Activated T-helper 1 cell treated with anti-CD3 and anti-CD28 coated beads, Interleukin-12 subunit alpha, Interleukin-12 subunit beta, Interleukin-2, Interleukin-4 antibody, amounts not matched to agents 30 ng/mL and 10 ng/mL and 1 ng/mL, durations not matched to agents 14 hours and 24 hours and 36 hours (primary cell): Measurements from ENCODE around the gene UMAD1. TPM values are rescaled to one million over a fixed set of nuclear protein-coding genes. Genes with fewer than 3 reads are reported as not detected.

Experiments used
- DNase-seq: peaks from one replicate; pipeline ENCODE4 v3.0.0; 2021; ENCODE audit warnings: low spot score
- H3K27ac Mint-ChIP-seq: one replicate; pipeline ENCODE4 v1.8.0; 2021; ENCODE audit warnings: mild to moderate bottlenecking, mixed read lengths
- H3K27me3 Mint-ChIP-seq: one replicate; pipeline ENCODE4 v1.8.0; 2022; ENCODE audit warnings: mild to moderate bottlenecking, moderate library complexity, mixed read lengths; ENCODE audit not compliant: insufficient read depth
- H3K36me3 Mint-ChIP-seq: one replicate; pipeline ENCODE4 v1.8.0; 2021; ENCODE audit warnings: low read depth, mixed read lengths
- H3K4me1 Mint-ChIP-seq: one replicate; pipeline ENCODE4 v1.8.0; 2021; ENCODE audit warnings: low read depth, mixed read lengths
- H3K4me3 Mint-ChIP-seq: one replicate; pipeline ENCODE4 v1.8.0; 2021; ENCODE audit warnings: mild to moderate bottlenecking, moderate library complexity, mixed read lengths
- H3K9me3 Mint-ChIP-seq: one replicate; pipeline ENCODE4 v1.8.0; 2021; ENCODE audit warnings: mixed read lengths
- intact Hi-C: fragments of 100-400 bp; cut with micrococcal nuclease; formaldehyde crosslinking; loops from one replicate; pipeline ENCODE4 v1.15.1; 2024
- total RNA-seq: library from RNA; stranded (reverse); gene quantifications from 2 replicates; pipeline ENCODE4 v1.2.3, GENCODE V29; 2022

The UMAD1 gene
- total RNA-seq, 1 donor from 2014 or later = 14.2 TPM

DNA sequence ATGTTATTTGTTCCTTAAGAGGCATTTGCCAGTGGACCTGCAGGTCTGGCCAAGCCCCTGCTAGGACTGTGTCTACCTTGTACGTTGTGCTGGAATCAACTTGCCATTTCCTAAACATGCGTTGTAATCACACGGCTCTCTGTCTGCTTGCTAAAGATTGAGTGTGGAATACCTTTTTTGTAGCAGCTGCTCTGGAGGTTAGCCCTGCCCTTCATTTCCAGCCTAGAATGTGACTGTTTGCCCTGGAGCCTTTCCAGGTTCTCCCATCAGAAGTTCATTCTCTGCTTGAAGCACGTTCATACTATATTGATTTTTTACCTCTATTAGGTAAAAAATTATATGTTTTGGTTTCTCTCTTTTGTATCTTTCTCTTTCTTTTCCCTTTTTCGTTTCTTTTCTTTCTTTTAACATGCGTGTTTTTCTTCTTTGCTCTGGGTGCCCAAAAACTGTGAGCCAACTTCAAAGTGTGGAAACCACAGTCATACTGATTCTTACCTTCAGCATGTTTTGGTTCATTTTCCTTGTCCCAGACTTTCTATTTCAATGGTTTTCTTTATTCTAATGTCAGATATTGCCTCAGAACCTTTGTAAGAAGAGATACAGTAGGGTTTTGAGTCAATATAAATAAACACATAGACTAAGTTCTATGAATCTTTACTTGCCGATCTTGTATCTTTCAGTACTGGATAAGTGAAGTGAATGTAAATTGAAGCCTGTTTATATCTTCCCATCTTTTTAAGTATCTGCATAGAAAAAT lies 189.7 kb downstream of the UMAD1 start:
- no peak for DNase-seq
- peaks cover 6% of the 10 kb centered on the region for H3K36me3 Mint-ChIP-seq
- H3K9me3 Mint-ChIP-seq = peaks cover 6% of the 10 kb centered on the region
- intact Hi-C loops = loop anchor here (1.0 to 5.0 kb wide), 4 partner anchors 13 to 148 kb away; partner anchors contain the start of gene GLCCI1
- peaks cover 7% of the 10 kb centered on the region for H3K4me1 Mint-ChIP-seq
- H3K27ac Mint-ChIP-seq = peak overlapping the region; percentile 61
- H3K4me3 Mint-ChIP-seq = no peak overlapping the region
- peaks cover 2% of the 10 kb centered on the region for H3K27me3 Mint-ChIP-seq

DNA sequence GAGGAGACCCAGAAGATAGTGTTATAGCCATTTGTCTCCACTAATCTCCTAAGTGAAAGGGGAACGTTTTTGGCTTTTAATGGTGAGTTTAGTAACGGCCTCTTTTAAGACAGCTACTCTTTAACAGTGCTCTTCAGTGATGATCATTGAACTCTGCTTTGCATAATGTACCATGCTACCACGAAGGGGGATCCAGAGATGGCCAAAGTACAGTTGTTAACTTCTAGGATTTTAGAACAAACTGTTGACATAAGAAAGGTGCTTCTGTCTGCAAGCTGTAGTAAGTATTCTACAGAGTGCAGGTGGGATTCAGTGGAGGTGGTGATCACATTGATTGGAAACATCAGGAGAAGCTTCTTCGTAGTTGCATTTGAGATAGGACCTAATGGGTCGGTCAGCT lies 192.0 kb downstream of the UMAD1 start:
- H3K4me1 Mint-ChIP-seq = peaks cover 7% of the 10 kb centered on the region
- H3K27ac Mint-ChIP-seq = no peak overlapping the region
- H3K9me3 Mint-ChIP-seq = peaks cover 5% of the 10 kb centered on the region

GRCh38 chr7:7834761-7835160 lies 194.2 kb downstream of the UMAD1 start:
- peaks cover 13% of the 10 kb centered on the region for H3K4me1 Mint-ChIP-seq
- peaks cover 2% of the 10 kb centered on the region for H3K27me3 Mint-ChIP-seq
- H3K4me3 Mint-ChIP-seq = no peak overlapping the region
- H3K27ac Mint-ChIP-seq = no peak overlapping the region
- peaks cover 5% of the 10 kb centered on the region for H3K9me3 Mint-ChIP-seq
- intact Hi-C loops = loop anchor here (5.0 kb wide), 1 partner anchor 152 kb away; no protein-coding TSS in a partner anchor
- H3K36me3 Mint-ChIP-seq = peaks cover 6% of the 10 kb centered on the region
- DNase-seq = no peak

More for the DNA sequence above, 192.0 kb downstream of the UMAD1 start:
- Mint-ChIP-seq H3K4me3 (no peak overlapping the region), H3K27me3 (peaks cover 2% of the 10 kb centered on the region), H3K36me3 (peaks cover 6% of the 10 kb centered on the region)
- no peak for DNase-seq
- intact Hi-C loops = loop anchor here (5.0 kb wide), 1 partner anchor 150 kb away; no protein-coding TSS in a partner anchor

DNA sequence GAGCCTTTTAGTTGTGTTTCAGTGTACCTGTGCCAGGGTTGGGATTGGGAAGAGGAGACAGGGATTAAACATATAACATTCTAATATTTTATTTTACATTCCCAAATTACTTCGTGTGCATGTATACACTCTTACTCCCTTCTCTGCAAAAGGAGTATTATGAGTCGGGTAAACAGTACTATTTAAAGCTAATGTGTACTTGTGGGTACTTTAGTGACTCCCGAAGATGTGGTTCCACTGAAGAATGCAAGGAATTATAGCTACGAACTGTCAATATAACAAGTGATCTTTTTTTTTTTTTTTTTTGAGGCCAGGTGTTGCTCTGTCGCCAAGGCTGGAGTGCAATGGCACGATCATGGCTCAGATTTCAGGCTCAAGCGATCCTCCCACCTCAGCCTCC lies 200.5 kb downstream of the UMAD1 start:
- Mint-ChIP-seq H3K27ac (no peak overlapping the region), H3K4me3 (no peak overlapping the region), H3K9me3 (no peaks in the 10 kb centered on the region), H3K27me3 (no peaks in the 10 kb centered on the region), H3K4me1 (peaks cover 11% of the 10 kb centered on the region), H3K36me3 (peaks cover 2% of the 10 kb centered on the region)
- intact Hi-C loops = no loop called here
- DNase-seq = no peak

DNA sequence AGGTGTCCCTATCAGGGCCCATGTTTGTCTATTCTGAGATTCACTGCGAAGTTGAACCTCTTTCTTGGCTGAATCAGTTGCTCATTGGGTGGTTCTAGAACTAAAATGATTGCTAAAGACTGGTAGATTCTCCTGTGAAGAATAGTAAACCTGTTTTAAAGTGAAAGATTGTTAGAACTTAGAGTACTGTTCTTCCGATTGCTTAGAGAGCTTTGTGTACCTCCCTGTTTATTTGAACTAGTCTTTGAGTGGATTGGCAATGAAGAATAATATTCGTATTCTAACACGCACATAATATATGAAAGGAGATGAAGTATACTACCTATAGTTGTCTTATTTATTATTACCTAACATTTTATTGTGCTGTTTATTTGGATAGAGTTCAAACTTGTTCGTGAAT lies 202.7 kb downstream of the UMAD1 start:
- Mint-ChIP-seq H3K27me3 (no peaks in the 10 kb centered on the region), H3K4me1 (peaks cover 20% of the 10 kb centered on the region), H3K27ac (no peak overlapping the region), H3K4me3 (no peak overlapping the region), H3K36me3 (peaks cover 2% of the 10 kb centered on the region), H3K9me3 (no peaks in the 10 kb centered on the region)
- intact Hi-C loops = no loop called here
- no peak for DNase-seq

DNA sequence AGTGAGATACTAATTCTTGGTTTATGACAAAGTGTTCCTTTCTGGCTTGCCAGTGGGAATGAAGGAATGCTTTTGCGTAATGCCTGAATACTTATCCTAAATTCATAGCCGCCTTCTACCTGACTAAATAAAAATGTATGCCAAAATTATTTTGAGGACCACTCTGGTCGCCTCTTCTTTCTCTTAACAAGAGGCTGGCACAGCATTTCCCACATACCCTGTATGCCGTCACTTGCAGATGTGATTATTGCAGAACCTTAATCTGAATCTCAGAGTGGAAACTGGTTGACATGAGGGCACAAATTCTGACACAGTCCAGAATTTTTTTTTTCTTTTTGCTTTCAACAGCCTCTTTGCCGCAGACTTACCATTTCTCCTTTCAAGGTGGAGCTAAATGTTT lies 203.4 kb downstream of the UMAD1 start:
- intact Hi-C loops = no loop called here
- peaks cover 4% of the 10 kb centered on the region for H3K36me3 Mint-ChIP-seq
- no peak overlapping the region for H3K27ac Mint-ChIP-seq
- H3K4me1 Mint-ChIP-seq = peaks cover 26% of the 10 kb centered on the region
- no peak overlapping the region for H3K4me3 Mint-ChIP-seq
- no peaks in the 10 kb centered on the region for H3K9me3 Mint-ChIP-seq
- DNase-seq = no peak
- H3K27me3 Mint-ChIP-seq = no peaks in the 10 kb centered on the region

DNA sequence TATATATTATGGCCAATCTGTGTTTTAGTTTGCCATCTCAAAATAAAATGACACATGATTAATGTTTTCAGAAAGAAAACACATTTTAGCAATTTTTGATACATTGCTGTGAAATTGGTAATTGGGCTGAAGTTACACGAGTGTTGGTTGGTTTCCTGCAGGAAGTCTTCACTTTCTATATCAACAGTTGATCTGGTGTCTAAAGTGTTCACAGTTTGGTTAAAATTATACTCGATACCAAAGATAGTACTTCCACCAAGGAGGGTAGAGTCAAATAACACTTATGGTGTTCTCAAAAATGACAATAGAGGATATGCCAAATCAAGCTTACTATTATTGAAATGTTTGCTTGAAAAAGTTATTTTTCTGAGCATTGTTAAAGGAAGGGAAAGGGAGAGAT lies 207.7 kb downstream of the UMAD1 start:
- Mint-ChIP-seq H3K36me3 (peaks cover 2% of the 10 kb centered on the region), H3K4me3 (no peak overlapping the region), H3K27me3 (no peaks in the 10 kb centered on the region), H3K27ac (no peak overlapping the region), H3K4me1 (peaks cover 30% of the 10 kb centered on the region), H3K9me3 (peaks cover 9% of the 10 kb centered on the region)
- intact Hi-C loops = no loop called here
- no peak for DNase-seq

GRCh38 chr7:7848892-7849291 lies 208.3 kb downstream of the UMAD1 start:
- Mint-ChIP-seq H3K27ac (no peak overlapping the region), H3K9me3 (peaks cover 14% of the 10 kb centered on the region), H3K4me1 (peaks cover 30% of the 10 kb centered on the region), H3K4me3 (no peak overlapping the region), H3K36me3 (peaks cover 2% of the 10 kb centered on the region), H3K27me3 (no peaks in the 10 kb centered on the region)
- no peak for DNase-seq
- intact Hi-C loops = no loop called here

GRCh38 chr7:7850150-7850549 lies 209.6 kb downstream of the UMAD1 start:
- Mint-ChIP-seq H3K27ac (no peak overlapping the region), H3K4me1 (peaks cover 30% of the 10 kb centered on the region), H3K36me3 (peaks cover 6% of the 10 kb centered on the region), H3K9me3 (peaks cover 20% of the 10 kb centered on the region), H3K27me3 (no peaks in the 10 kb centered on the region), H3K4me3 (no peak overlapping the region)
- intact Hi-C loops = loop anchor here (2.0 to 5.0 kb wide), 4 partner anchors 78 to 285 kb away; partner anchors contain the start of gene GLCCI1
- DNase-seq = no peak

- Mint-ChIP-seq H3K4me3 (no peak overlapping the region), H3K9me3 (peaks cover 28% of the 10 kb centered on the region), H3K4me1 (peaks cover 30% of the 10 kb centered on the region), H3K27me3 (no peaks in the 10 kb centered on the region), H3K27ac (no peak overlapping the region), H3K36me3 (peaks cover 12% of the 10 kb centered on the region)
- intact Hi-C loops = loop anchor here (1.0 to 5.0 kb wide), 5 partner anchors 79 to 325 kb away; partner anchors contain the start of gene GLCCI1
- DNase-seq = no peak
Observed at GRCh38 chr7:7851381-7851780, 210.8 kb downstream of the UMAD1 start.

DNA sequence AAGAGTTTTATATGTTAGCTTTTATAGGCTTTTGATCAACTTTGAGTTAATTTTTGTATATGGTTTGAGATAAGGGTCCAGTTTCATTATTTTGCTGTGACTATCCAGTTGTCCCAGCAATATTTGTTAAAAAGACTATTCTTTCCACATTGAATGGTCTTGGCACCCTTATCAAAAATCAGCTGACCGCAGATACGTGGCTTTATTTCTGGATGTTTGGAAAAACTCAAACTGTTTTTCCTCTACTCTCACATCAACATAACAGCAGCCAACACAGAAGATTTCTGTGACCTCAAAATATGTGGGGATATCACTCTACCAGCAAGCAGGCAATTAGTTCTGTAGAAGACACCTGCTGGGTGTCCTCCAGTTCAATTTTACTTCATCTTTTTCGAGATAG lies 211.4 kb downstream of the UMAD1 start:
- Mint-ChIP-seq H3K36me3 (peaks cover 12% of the 10 kb centered on the region), H3K4me1 (peaks cover 30% of the 10 kb centered on the region)
- intact Hi-C loops = loop anchor here (1.0 to 5.0 kb wide), 5 partner anchors 80 to 324 kb away; partner anchors contain the start of gene GLCCI1

GRCh38 chr7:7857143-7857583 lies 216.6 kb downstream of the UMAD1 start:
- Mint-ChIP-seq H3K27me3 (no peaks in the 10 kb centered on the region), H3K4me3 (no peak overlapping the region), H3K36me3 (peaks cover 10% of the 10 kb centered on the region), H3K4me1 (peaks cover 14% of the 10 kb centered on the region), H3K27ac (no peak overlapping the region), H3K9me3 (peaks cover 33% of the 10 kb centered on the region)
- intact Hi-C loops = no loop called here
- DNase-seq = no peak

More for the DNA sequence above, 211.4 kb downstream of the UMAD1 start:
- no peaks in the 10 kb centered on the region for H3K27me3 Mint-ChIP-seq
- no peak for DNase-seq
- H3K4me3 Mint-ChIP-seq = no peak overlapping the region
- H3K9me3 Mint-ChIP-seq = peaks cover 34% of the 10 kb centered on the region
- H3K27ac Mint-ChIP-seq = no peak overlapping the region

- no peak for DNase-seq
- intact Hi-C loops = no loop called here
- no peaks in the 10 kb centered on the region for H3K27me3 Mint-ChIP-seq
- H3K9me3 Mint-ChIP-seq = peaks cover 27% of the 10 kb centered on the region
- H3K36me3 Mint-ChIP-seq = peaks cover 10% of the 10 kb centered on the region
- H3K27ac Mint-ChIP-seq = no peak overlapping the region
- no peak overlapping the region for H3K4me3 Mint-ChIP-seq
- H3K4me1 Mint-ChIP-seq = peaks cover 14% of the 10 kb centered on the region
Observed at GRCh38 chr7:7858559-7858958, 218.0 kb downstream of the UMAD1 start.
